Neural progenitor cell (in vitro differentiated cells): Measurements from ENCODE around the gene TSPAN11. TPM values are rescaled to one million over a fixed set of nuclear protein-coding genes. Genes with fewer than 3 reads are reported as not detected.

Experiments
- DNase-seq: peaks from one replicate; pipeline ENCODE4 v3.0.0-alpha.2; 2016; ENCODE audit warnings: low spot score
- H2AFZ ChIP-seq: fragments of 200-600 bp; sonication (generic); replicated peaks from 2 replicates; pipeline ENCODE4 v1.6.1; 2016; ENCODE audit warnings: antibody characterized with exemption
- H3F3A ChIP-seq: fragments of 200-600 bp; sonication (generic); 2 replicates; pipeline ENCODE4 v1.6.1; 2016; ENCODE audit warnings: antibody characterized with exemption, low read depth
- H3K27ac ChIP-seq: fragments of 200-600 bp; sonication (generic); 2 replicates; pipeline ENCODE4 v1.5.1; 2016; ENCODE audit warnings: mild to moderate bottlenecking
- H3K27me3 ChIP-seq: fragments of 200-600 bp; sonication (generic); 2 replicates; pipeline ENCODE4 v1.6.1; 2016; ENCODE audit warnings: mild to moderate bottlenecking, moderate library complexity
- H3K36me3 ChIP-seq: fragments of 200-600 bp; sonication (generic); 2 replicates; pipeline ENCODE4 v1.5.1; 2016
- H3K4me1 ChIP-seq: fragments of 200-600 bp; sonication (generic); 2 replicates; pipeline ENCODE4 v1.6.1; 2016; ENCODE audit warnings: mixed run types
- H3K4me2 ChIP-seq: fragments of 200-600 bp; sonication (generic); 2 replicates; pipeline ENCODE4 v1.6.1; 2016
- H3K4me3 ChIP-seq: fragments of 200-600 bp; sonication (generic); 2 replicates; pipeline ENCODE4 v1.5.1; 2016
- H3K79me2 ChIP-seq: fragments of 200-600 bp; sonication (generic); 2 replicates; pipeline ENCODE4 v1.6.1; 2016; ENCODE audit warnings: low read depth
- H3K9ac ChIP-seq: fragments of 200-600 bp; sonication (generic); 2 replicates; pipeline ENCODE4 v1.6.1; 2016
- H3K9me3 ChIP-seq: fragments of 200-600 bp; sonication (generic); 2 replicates; pipeline ENCODE4 v1.5.1; 2016; ENCODE audit warnings: low read depth
- H4K20me1 ChIP-seq: fragments of 200-600 bp; sonication (generic); 2 replicates; pipeline ENCODE4 v1.6.1; 2016; ENCODE audit warnings: low read depth
- H3K27ac Mint-ChIP-seq: 3 replicates; pipeline ENCODE4 v1.8.0; 2021; ENCODE audit warnings: mixed read lengths
- H3K27me3 Mint-ChIP-seq: 2 replicates; pipeline ENCODE4 v1.8.0; 2022; ENCODE audit warnings: low read depth, mild to moderate bottlenecking, inconsistent platforms, moderate library complexity, mixed read lengths; ENCODE audit not compliant: insufficient read depth
- H3K36me3 Mint-ChIP-seq: 3 replicates; pipeline ENCODE4 v1.8.0; 2021; ENCODE audit warnings: mixed read lengths
- H3K4me1 Mint-ChIP-seq: 3 replicates; pipeline ENCODE4 v1.8.0; 2021; ENCODE audit warnings: mixed read lengths
- H3K4me3 Mint-ChIP-seq: 3 replicates; pipeline ENCODE4 v1.8.0; 2021; ENCODE audit warnings: mild to moderate bottlenecking, moderate library complexity, mixed read lengths
- H3K9me3 Mint-ChIP-seq: 3 replicates; pipeline ENCODE4 v1.8.0; 2020; ENCODE audit warnings: mixed read lengths
- CTCF ChIP-seq: fragments of 200-600 bp; sonication (generic); IDR thresholded peaks from 2 replicates; pipeline ENCODE4 v1.5.1; 2017; ENCODE audit warnings: antibody characterized with exemption, mild to moderate bottlenecking
- EZH2 ChIP-seq: fragments of 200-600 bp; sonication (generic); IDR thresholded peaks from 2 replicates; pipeline ENCODE4 v1.6.1; 2017; ENCODE audit warnings: antibody characterized with exemption, mild to moderate bottlenecking, moderate library complexity
- EZH2phosphoT487 ChIP-seq: fragments of 200-600 bp; sonication (generic); IDR thresholded peaks from 2 replicates; pipeline ENCODE4 v1.6.1; 2017; ENCODE audit warnings: antibody characterized with exemption
- total RNA-seq: library from RNA; depleted of rRNA; stranded (reverse); fragments of >200 nt; gene quantifications from 2 replicates; pipeline ENCODE4 v1.2.3, GENCODE V29; 2015; ENCODE audit warnings: low replicate concordance

TSPAN11 gene
- total RNA-seq, 1 donor from 2014 or later = 7.4 TPM

- Histone ChIP-seq H2AFZ (no peak overlapping the region), H3K36me3 (no peaks in the 10 kb centered on the region), H3K27ac (no peak overlapping the region), H3K79me2 (no peaks in the 10 kb centered on the region), H3F3A (no peaks in the 10 kb centered on the region), H3K4me2 (no peak overlapping the region), H3K27me3 (no peaks in the 10 kb centered on the region), H4K20me1 (no peaks in the 10 kb centered on the region), H3K9me3 (no peaks in the 10 kb centered on the region), H3K4me3 (no peak overlapping the region), H3K4me1 (no peaks in the 10 kb centered on the region), H3K9ac (no peak overlapping the region)
- Mint-ChIP-seq H3K4me3 (no peak overlapping the region), H3K27me3 (peaks cover 13% of the 10 kb centered on the region), H3K36me3 (peaks cover 3% of the 10 kb centered on the region), H3K9me3 (no peaks in the 10 kb centered on the region), H3K27ac (no peak overlapping the region), H3K4me1 (peaks cover 6% of the 10 kb centered on the region)
- no peak for DNase-seq
- TF ChIP-seq EZH2phosphoT487 (no peak), EZH2 (no peak), CTCF (no peak)
Measured at GRCh38 chr12:30961030-30961429, 34.5 kb downstream of the TSPAN11 start.

GRCh38 chr12:30962047-30962446, 35.5 kb downstream of the TSPAN11 start:
- H3K36me3 Mint-ChIP-seq = peaks cover 3% of the 10 kb centered on the region
- Histone ChIP-seq H3K79me2 (no peaks in the 10 kb centered on the region), H3K27me3 (no peaks in the 10 kb centered on the region), H2AFZ (no peak overlapping the region), H3K9ac (no peak overlapping the region), H3K4me1 (no peaks in the 10 kb centered on the region), H3K27ac (no peak overlapping the region), H3K4me3 (no peak overlapping the region), H3K9me3 (no peaks in the 10 kb centered on the region), H3K4me2 (no peak overlapping the region), H3K36me3 (no peaks in the 10 kb centered on the region), H4K20me1 (no peaks in the 10 kb centered on the region), H3F3A (no peaks in the 10 kb centered on the region)
- H3K4me3 Mint-ChIP-seq = no peak overlapping the region
- H3K27ac Mint-ChIP-seq = no peak overlapping the region
- H3K27me3 Mint-ChIP-seq = peaks cover 13% of the 10 kb centered on the region
- TF ChIP-seq EZH2phosphoT487 (no peak), EZH2 (no peak)
- no peak for DNase-seq
- H3K4me1 Mint-ChIP-seq = peaks cover 6% of the 10 kb centered on the region
- H3K9me3 Mint-ChIP-seq = no peaks in the 10 kb centered on the region

GRCh38 chr12:30963709-30964564, 37.4 kb downstream of the TSPAN11 start:
- Histone ChIP-seq H3K27ac (no peak overlapping the region), H3K4me1 (no peaks in the 10 kb centered on the region), H3K9me3 (no peaks in the 10 kb centered on the region), H3K9ac (no peak overlapping the region), H3F3A (no peaks in the 10 kb centered on the region), H3K4me3 (no peak overlapping the region), H3K36me3 (no peaks in the 10 kb centered on the region), H3K4me2 (no peak overlapping the region), H3K27me3 (no peaks in the 10 kb centered on the region), H3K79me2 (no peaks in the 10 kb centered on the region), H4K20me1 (no peaks in the 10 kb centered on the region), H2AFZ (no peak overlapping the region)
- TF ChIP-seq CTCF = no peak
- no peak for TF ChIP-seq EZH2
- no peak for TF ChIP-seq EZH2phosphoT487
- Mint-ChIP-seq H3K27me3 (peaks cover 6% of the 10 kb centered on the region), H3K36me3 (peaks cover 7% of the 10 kb centered on the region), H3K4me1 (peaks cover 10% of the 10 kb centered on the region), H3K9me3 (no peaks in the 10 kb centered on the region), H3K4me3 (no peak overlapping the region), H3K27ac (no peak overlapping the region)
- no peak for DNase-seq
